WTC11 (cell line): ENCODE measurements around the gene DACT3. TPM values are rescaled to one million over a fixed set of nuclear protein-coding genes. Genes with fewer than 3 reads are reported as not detected.

Source experiments
- ATAC-seq: fragments of 200-7000 bp; cut with Tn5 transposase; 2 replicates; pipeline ENCODE4 v1.10.0; 2021; ENCODE audit warnings: mild to moderate bottlenecking, moderate library complexity
- CTCF ChIA-PET: fragments of 300-600 bp; sonication (Branson Sonifier 250); formaldehyde crosslinking; loops from one replicate; lab custom pipeline; 2021; ENCODE audit warnings: antibody characterized with exemption; lab: Charles Lee
- POLR2A ChIA-PET: fragments of 350-600 bp; sonication (Branson Sonifier 250); formaldehyde crosslinking; loops from one replicate; lab custom pipeline; 2021; ENCODE audit warnings: antibody characterized with exemption; lab: Charles Lee
- DNase-seq: peaks from one replicate; pipeline ENCODE4 v3.0.0; 2021; ENCODE audit warnings: low spot score
- H3K27ac Mint-ChIP-seq: 2 replicates; pipeline ENCODE4 v1.8.0; 2021; ENCODE audit warnings: mixed read lengths
- H3K27me3 Mint-ChIP-seq: 2 replicates; pipeline ENCODE4 v1.8.0; 2021; ENCODE audit warnings: low read depth, mild to moderate bottlenecking, moderate library complexity, mixed read lengths
- H3K36me3 Mint-ChIP-seq: 2 replicates; pipeline ENCODE4 v1.8.0; 2021; ENCODE audit warnings: mixed read lengths
- H3K4me1 Mint-ChIP-seq: 2 replicates; pipeline ENCODE4 v1.8.0; 2022; ENCODE audit warnings: mixed read lengths
- H3K4me3 Mint-ChIP-seq: 2 replicates; pipeline ENCODE4 v1.8.0; 2021; ENCODE audit warnings: mild to moderate bottlenecking, moderate library complexity, mixed read lengths
- H3K9me3 Mint-ChIP-seq: 2 replicates; pipeline ENCODE4 v1.8.0; 2021; ENCODE audit warnings: mixed read lengths
- CREM ChIP-seq: sonication (generic); formaldehyde crosslinking; IDR thresholded peaks from 2 replicates; pipeline ENCODE4 v1.8.1; 2022; ENCODE audit warnings: mild to moderate bottlenecking, missing genetic modification reagents, moderate library complexity
- ESRRA ChIP-seq: sonication (generic); formaldehyde crosslinking; IDR thresholded peaks from 2 replicates; pipeline ENCODE4 v1.8.1; 2022; ENCODE audit warnings: mild to moderate bottlenecking, missing genetic modification reagents, borderline replicate concordance
- FOXJ3 ChIP-seq: sonication (generic); formaldehyde crosslinking; IDR thresholded peaks from 2 replicates; pipeline ENCODE4 v1.9.0; 2021; ENCODE audit warnings: missing genetic modification reagents, mild to moderate bottlenecking, borderline replicate concordance
- HMGA2 ChIP-seq: fragments of 250-450 bp; sonication (Bioruptor Pico); IDR thresholded peaks from 2 replicates; pipeline ENCODE4 v1.4.0; 2021; ENCODE audit warnings: mild to moderate bottlenecking, moderate library complexity
- MYBL2 ChIP-seq: sonication (generic); formaldehyde crosslinking; IDR thresholded peaks from 2 replicates; pipeline ENCODE4 v1.8.1; 2023; ENCODE audit warnings: mild to moderate bottlenecking, moderate library complexity, missing genetic modification reagents
- PRRX2 ChIP-seq: fragments of 250-450 bp; sonication (Bioruptor Pico); IDR thresholded peaks from 2 replicates; pipeline ENCODE4 v1.8.0; 2021; ENCODE audit warnings: mild to moderate bottlenecking
- SMAD4 ChIP-seq: sonication (generic); formaldehyde crosslinking; IDR thresholded peaks from 2 replicates; pipeline ENCODE4 v1.8.0; 2022; ENCODE audit warnings: mild to moderate bottlenecking, missing genetic modification reagents
- SP1 ChIP-seq: sonication (generic); formaldehyde crosslinking; conservative IDR thresholded peaks from 2 replicates; pipeline ENCODE4 v1.8.1; 2022; ENCODE audit warnings: missing genetic modification reagents
- ZNF263 ChIP-seq: sonication (generic); formaldehyde crosslinking; IDR thresholded peaks from 2 replicates; pipeline ENCODE4 v1.8.1; 2022; ENCODE audit warnings: low read depth, mild to moderate bottlenecking, moderate library complexity, missing genetic modification reagents
- ZNF317 ChIP-seq: sonication (generic); formaldehyde crosslinking; IDR thresholded peaks from 2 replicates; pipeline ENCODE4 v1.8.1; 2023; ENCODE audit warnings: low read depth, mild to moderate bottlenecking, moderate library complexity, missing genetic modification reagents, borderline replicate concordance
- ZNF671 ChIP-seq: fragments of 250-450 bp; sonication (Bioruptor Pico); IDR thresholded peaks from 2 replicates; pipeline ENCODE4 v1.8.0; 2021; ENCODE audit warnings: mild to moderate bottlenecking
- total RNA-seq: library from RNA; stranded (reverse); gene quantifications from 3 replicates; pipeline ENCODE4 v1.2.3, GENCODE V29; 2021
- TF ChIP-seq, protein P1 (sequence below): sonication (generic); formaldehyde crosslinking; conservative IDR thresholded peaks from 2 replicates; pipeline ENCODE4 v1.8.1; 2022; ENCODE audit warnings: mild to moderate bottlenecking, missing genetic modification reagents
- TF ChIP-seq, protein P2 (sequence below): fragments of 250-450 bp; sonication (Bioruptor Pico); IDR thresholded peaks from 2 replicates; pipeline ENCODE4 v1.8.0; 2021; ENCODE audit warnings: mild to moderate bottlenecking
- TF ChIP-seq, protein P3 (sequence below): sonication (generic); formaldehyde crosslinking; IDR thresholded peaks from 2 replicates; pipeline ENCODE4 v1.8.1; 2022; ENCODE audit warnings: low read depth, missing genetic modification reagents, borderline replicate concordance
- TF ChIP-seq, protein P4 (sequence below): sonication (generic); formaldehyde crosslinking; IDR thresholded peaks from 2 replicates; pipeline ENCODE4 v1.8.1; 2023; ENCODE audit warnings: mild to moderate bottlenecking, missing genetic modification reagents, moderate library complexity
- TF ChIP-seq, protein P5 (sequence below): sonication (generic); formaldehyde crosslinking; IDR thresholded peaks from 2 replicates; pipeline ENCODE4 v1.8.1; 2022; ENCODE audit warnings: mild to moderate bottlenecking, missing genetic modification reagents, moderate library complexity, borderline replicate concordance
- TF ChIP-seq, protein P6 (sequence below): sonication (generic); formaldehyde crosslinking; IDR thresholded peaks from 2 replicates; pipeline ENCODE4 v1.8.0; 2023; ENCODE audit warnings: missing genetic modification reagents, mild to moderate bottlenecking, borderline replicate concordance
- TF ChIP-seq, protein P7 (sequence below): sonication (generic); formaldehyde crosslinking; IDR thresholded peaks from 2 replicates; pipeline ENCODE4 v1.8.1; 2022; ENCODE audit warnings: missing genetic modification reagents, borderline replicate concordance
- TF ChIP-seq, protein P8 (sequence below): sonication (generic); formaldehyde crosslinking; IDR thresholded peaks from 2 replicates; pipeline ENCODE4 v1.8.0; 2022; ENCODE audit warnings: mild to moderate bottlenecking, missing genetic modification reagents

Gene DACT3
- total RNA-seq, 1 experiment from 2014 or later, result 1.9 TPM

DNA sequence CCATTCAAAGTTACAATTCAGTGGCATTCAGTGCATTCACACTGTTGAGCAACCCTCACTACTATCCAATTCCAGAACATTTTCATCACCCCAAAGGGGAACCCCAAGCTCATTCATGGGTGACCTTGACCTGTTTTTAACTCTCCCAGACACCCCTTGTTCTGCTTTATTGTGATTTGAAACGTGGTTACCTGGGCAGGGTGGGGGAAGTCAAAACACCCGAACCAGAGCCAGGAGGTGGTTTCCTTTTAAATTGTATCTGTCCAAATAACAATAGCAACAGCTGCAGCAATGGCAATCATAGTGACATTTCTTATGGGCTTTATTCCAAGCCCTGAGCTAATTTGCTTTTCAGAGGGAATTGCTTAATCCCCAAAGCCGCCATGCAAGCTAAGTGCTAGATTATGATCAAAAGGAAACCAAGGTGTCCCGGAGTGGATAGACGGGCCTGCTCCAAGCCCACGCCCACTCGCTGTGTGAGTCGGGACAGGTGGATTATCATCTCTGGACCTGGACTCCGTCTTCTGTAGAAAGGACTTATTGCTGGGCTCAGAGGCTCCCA lies 42.2 kb downstream of the DACT3 start:
- Mint-ChIP-seq H3K4me3 (no peak overlapping the region), H3K27ac (no peak overlapping the region), H3K36me3 (no peaks in the 10 kb centered on the region), H3K4me1 (peaks cover 14% of the 10 kb centered on the region), H3K27me3 (peaks cover 3% of the 10 kb centered on the region; the same call in 1 of the 2 replicates), H3K9me3 (no peaks in the 10 kb centered on the region)
- no peak for TF ChIP-seq ZNF263 (CRISPR knock-in tag)
- TF ChIP-seq, protein P1, sequence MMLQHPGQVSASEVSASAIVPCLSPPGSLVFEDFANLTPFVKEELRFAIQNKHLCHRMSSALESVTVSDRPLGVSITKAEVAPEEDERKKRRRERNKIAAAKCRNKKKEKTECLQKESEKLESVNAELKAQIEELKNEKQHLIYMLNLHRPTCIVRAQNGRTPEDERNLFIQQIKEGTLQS, result no peak
- no peak for TF ChIP-seq ESRRA (CRISPR knock-in tag)
- no peak for TF ChIP-seq PRRX2 (CRISPR knock-in tag)
- TF ChIP-seq, protein P2, sequence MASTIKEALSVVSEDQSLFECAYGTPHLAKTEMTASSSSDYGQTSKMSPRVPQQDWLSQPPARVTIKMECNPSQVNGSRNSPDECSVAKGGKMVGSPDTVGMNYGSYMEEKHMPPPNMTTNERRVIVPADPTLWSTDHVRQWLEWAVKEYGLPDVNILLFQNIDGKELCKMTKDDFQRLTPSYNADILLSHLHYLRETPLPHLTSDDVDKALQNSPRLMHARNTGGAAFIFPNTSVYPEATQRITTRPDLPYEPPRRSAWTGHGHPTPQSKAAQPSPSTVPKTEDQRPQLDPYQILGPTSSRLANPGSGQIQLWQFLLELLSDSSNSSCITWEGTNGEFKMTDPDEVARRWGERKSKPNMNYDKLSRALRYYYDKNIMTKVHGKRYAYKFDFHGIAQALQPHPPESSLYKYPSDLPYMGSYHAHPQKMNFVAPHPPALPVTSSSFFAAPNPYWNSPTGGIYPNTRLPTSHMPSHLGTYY (CRISPR knock-in tag), result no peak
- no peak for ATAC-seq
- no peak for DNase-seq
- POLR2A ChIA-PET, result no interaction called here
- CTCF ChIA-PET, result interaction anchor here (1.7 to 13.2 kb wide), 4 partner anchors 12 to 135 kb away, joined by 6 to 484 read pairs (median 34); partner anchors contain the start of gene DACT3

DNA sequence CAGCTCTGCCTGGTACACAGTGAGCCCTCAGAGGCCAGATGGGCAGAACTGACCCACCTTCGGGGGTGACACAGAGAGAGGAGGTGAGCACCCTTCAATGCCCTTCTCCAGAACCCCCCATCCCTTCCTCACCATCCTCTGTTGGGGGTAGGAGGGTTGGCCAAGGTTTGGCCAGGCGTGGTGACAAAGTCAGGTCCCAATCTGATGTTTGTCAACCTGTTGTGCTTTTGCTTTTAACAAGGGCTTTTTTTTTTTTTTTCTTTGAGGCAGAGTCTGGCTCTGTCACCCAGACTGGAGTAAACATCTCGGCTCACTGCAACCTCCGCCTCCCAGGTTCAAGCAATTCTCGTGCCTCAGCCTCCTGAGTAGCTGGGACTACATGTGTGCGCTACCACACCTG lies 43.4 kb downstream of the DACT3 start:
- no peak for ATAC-seq
- H3K27me3 Mint-ChIP-seq, result peaks cover 3% of the 10 kb centered on the region; the same call in 1 of the 2 replicates
- H3K27ac Mint-ChIP-seq, result no peak overlapping the region
- H3K9me3 Mint-ChIP-seq, result no peaks in the 10 kb centered on the region
- peaks cover 14% of the 10 kb centered on the region for H3K4me1 Mint-ChIP-seq
- TF ChIP-seq, protein P3, sequence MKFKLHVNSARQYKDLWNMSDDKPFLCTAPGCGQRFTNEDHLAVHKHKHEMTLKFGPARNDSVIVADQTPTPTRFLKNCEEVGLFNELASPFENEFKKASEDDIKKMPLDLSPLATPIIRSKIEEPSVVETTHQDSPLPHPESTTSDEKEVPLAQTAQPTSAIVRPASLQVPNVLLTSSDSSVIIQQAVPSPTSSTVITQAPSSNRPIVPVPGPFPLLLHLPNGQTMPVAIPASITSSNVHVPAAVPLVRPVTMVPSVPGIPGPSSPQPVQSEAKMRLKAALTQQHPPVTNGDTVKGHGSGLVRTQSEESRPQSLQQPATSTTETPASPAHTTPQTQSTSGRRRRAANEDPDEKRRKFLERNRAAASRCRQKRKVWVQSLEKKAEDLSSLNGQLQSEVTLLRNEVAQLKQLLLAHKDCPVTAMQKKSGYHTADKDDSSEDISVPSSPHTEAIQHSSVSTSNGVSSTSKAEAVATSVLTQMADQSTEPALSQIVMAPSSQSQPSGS (CRISPR knock-in tag), result no peak
- TF ChIP-seq, protein P4, sequence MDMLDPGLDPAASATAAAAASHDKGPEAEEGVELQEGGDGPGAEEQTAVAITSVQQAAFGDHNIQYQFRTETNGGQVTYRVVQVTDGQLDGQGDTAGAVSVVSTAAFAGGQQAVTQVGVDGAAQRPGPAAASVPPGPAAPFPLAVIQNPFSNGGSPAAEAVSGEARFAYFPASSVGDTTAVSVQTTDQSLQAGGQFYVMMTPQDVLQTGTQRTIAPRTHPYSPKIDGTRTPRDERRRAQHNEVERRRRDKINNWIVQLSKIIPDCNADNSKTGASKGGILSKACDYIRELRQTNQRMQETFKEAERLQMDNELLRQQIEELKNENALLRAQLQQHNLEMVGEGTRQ (CRISPR knock-in tag), result no peak
- TF ChIP-seq, protein P2 (CRISPR knock-in tag), result no peak
- TF ChIP-seq, protein P5, sequence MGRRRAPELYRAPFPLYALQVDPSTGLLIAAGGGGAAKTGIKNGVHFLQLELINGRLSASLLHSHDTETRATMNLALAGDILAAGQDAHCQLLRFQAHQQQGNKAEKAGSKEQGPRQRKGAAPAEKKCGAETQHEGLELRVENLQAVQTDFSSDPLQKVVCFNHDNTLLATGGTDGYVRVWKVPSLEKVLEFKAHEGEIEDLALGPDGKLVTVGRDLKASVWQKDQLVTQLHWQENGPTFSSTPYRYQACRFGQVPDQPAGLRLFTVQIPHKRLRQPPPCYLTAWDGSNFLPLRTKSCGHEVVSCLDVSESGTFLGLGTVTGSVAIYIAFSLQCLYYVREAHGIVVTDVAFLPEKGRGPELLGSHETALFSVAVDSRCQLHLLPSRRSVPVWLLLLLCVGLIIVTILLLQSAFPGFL (CRISPR knock-in tag), result no peak
- TF ChIP-seq SP1 (CRISPR knock-in tag) (no peak), ZNF671 (CRISPR knock-in tag) (no peak), SMAD4 (CRISPR knock-in tag) (no peak), MYBL2 (no peak), HMGA2 (no peak), CREM (CRISPR knock-in tag) (no peak), FOXJ3 (CRISPR knock-in tag) (no peak), ESRRA (CRISPR knock-in tag) (no peak), ZNF317 (CRISPR knock-in tag) (no peak)
- TF ChIP-seq, protein P6, sequence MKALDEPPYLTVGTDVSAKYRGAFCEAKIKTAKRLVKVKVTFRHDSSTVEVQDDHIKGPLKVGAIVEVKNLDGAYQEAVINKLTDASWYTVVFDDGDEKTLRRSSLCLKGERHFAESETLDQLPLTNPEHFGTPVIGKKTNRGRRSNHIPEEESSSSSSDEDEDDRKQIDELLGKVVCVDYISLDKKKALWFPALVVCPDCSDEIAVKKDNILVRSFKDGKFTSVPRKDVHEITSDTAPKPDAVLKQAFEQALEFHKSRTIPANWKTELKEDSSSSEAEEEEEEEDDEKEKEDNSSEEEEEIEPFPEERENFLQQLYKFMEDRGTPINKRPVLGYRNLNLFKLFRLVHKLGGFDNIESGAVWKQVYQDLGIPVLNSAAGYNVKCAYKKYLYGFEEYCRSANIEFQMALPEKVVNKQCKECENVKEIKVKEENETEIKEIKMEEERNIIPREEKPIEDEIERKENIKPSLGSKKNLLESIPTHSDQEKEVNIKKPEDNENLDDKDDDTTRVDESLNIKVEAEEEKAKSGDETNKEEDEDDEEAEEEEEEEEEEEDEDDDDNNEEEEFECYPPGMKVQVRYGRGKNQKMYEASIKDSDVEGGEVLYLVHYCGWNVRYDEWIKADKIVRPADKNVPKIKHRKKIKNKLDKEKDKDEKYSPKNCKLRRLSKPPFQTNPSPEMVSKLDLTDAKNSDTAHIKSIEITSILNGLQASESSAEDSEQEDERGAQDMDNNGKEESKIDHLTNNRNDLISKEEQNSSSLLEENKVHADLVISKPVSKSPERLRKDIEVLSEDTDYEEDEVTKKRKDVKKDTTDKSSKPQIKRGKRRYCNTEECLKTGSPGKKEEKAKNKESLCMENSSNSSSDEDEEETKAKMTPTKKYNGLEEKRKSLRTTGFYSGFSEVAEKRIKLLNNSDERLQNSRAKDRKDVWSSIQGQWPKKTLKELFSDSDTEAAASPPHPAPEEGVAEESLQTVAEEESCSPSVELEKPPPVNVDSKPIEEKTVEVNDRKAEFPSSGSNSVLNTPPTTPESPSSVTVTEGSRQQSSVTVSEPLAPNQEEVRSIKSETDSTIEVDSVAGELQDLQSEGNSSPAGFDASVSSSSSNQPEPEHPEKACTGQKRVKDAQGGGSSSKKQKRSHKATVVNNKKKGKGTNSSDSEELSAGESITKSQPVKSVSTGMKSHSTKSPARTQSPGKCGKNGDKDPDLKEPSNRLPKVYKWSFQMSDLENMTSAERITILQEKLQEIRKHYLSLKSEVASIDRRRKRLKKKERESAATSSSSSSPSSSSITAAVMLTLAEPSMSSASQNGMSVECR (CRISPR knock-in tag), result no peak
- TF ChIP-seq, protein P7, sequence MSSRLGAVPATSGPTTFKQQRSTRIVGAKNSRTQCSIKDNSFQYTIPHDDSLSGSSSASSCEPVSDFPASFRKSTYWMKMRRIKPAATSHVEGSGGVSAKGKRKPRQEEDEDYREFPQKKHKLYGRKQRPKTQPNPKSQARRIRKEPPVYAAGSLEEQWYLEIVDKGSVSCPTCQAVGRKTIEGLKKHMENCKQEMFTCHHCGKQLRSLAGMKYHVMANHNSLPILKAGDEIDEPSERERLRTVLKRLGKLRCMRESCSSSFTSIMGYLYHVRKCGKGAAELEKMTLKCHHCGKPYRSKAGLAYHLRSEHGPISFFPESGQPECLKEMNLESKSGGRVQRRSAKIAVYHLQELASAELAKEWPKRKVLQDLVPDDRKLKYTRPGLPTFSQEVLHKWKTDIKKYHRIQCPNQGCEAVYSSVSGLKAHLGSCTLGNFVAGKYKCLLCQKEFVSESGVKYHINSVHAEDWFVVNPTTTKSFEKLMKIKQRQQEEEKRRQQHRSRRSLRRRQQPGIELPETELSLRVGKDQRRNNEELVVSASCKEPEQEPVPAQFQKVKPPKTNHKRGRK, result no peak
- TF ChIP-seq, protein P8, sequence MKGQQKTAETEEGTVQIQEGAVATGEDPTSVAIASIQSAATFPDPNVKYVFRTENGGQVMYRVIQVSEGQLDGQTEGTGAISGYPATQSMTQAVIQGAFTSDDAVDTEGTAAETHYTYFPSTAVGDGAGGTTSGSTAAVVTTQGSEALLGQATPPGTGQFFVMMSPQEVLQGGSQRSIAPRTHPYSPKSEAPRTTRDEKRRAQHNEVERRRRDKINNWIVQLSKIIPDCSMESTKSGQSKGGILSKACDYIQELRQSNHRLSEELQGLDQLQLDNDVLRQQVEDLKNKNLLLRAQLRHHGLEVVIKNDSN (CRISPR knock-in tag), result no peak
- ChIA-PET CTCF (interaction anchor here (0.6 to 13.2 kb wide), 43 partner anchors 8 to 752 kb away, joined by 3 to 484 read pairs (median 4); partner anchors contain the start of genes CALM3, DACT3, GNG8 and PRKD2), POLR2A (interaction anchor here (0.6 to 1.5 kb wide), 4 partner anchors 16 to 45 kb away, joined by 3 to 6 read pairs (median 4); partner anchors contain the start of gene DACT3)
- no peak overlapping the region for H3K4me3 Mint-ChIP-seq
- no peak for DNase-seq
- no peaks in the 10 kb centered on the region for H3K36me3 Mint-ChIP-seq
